GM10248 (cell line): ENCODE measurements around the gene CHD2.
"Not testable (repeated sequence)": the region's sequence is repeated elsewhere in the genome, so short reads cannot be mapped to it uniquely, and the experiment has no call there.

Experiments used
- CTCF ChIA-PET: fragments of 300-600 bp; sonication (Branson Sonifier 250); formaldehyde crosslinking; extraction: SDS; loops from one replicate; lab custom pipeline; 2021; ENCODE audit warnings: antibody characterized with exemption; lab: Yijun Ruan, JAX
- POLR2A ChIA-PET: fragments of 350-650 bp; sonication (Branson Sonifier 250); formaldehyde crosslinking; extraction: SDS; loops from one replicate; lab custom pipeline; 2020; ENCODE audit warnings: antibody characterized with exemption; lab: Yijun Ruan, JAX
- DNase-seq: peaks from one replicate; pipeline ENCODE4 v3.0.0; 2012; ENCODE audit errors: extremely low spot score
- TF ChIP-seq, protein P1 (sequence below): IDR thresholded peaks from 2 replicates; pipeline ENCODE4 v1.5.1; 2012; ENCODE audit warnings: mild to moderate bottlenecking, low read depth; ENCODE audit errors: extremely low read depth, missing control alignments, control extremely low read depth

The CHD2 gene

GRCh38 chr15:92870010-92870591, 30.0 kb upstream of the CHD2 start:
- ChIA-PET CTCF (interaction anchor here (1.1 to 3.3 kb wide), 4 partner anchors 9 to 66 kb away, joined by 3 to 17 read pairs (median 4); no protein-coding TSS in a partner anchor), POLR2A (no interaction called here)
- no peak for DNase-seq
- TF ChIP-seq, protein P1, sequence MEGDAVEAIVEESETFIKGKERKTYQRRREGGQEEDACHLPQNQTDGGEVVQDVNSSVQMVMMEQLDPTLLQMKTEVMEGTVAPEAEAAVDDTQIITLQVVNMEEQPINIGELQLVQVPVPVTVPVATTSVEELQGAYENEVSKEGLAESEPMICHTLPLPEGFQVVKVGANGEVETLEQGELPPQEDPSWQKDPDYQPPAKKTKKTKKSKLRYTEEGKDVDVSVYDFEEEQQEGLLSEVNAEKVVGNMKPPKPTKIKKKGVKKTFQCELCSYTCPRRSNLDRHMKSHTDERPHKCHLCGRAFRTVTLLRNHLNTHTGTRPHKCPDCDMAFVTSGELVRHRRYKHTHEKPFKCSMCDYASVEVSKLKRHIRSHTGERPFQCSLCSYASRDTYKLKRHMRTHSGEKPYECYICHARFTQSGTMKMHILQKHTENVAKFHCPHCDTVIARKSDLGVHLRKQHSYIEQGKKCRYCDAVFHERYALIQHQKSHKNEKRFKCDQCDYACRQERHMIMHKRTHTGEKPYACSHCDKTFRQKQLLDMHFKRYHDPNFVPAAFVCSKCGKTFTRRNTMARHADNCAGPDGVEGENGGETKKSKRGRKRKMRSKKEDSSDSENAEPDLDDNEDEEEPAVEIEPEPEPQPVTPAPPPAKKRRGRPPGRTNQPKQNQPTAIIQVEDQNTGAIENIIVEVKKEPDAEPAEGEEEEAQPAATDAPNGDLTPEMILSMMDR = no peak

- POLR2A ChIA-PET, CTCF ChIA-PET, DNase-seq: not testable (repeated sequence)
Measured at GRCh38 chr15:92872967-92873366, 27.2 kb upstream of the CHD2 start.

DNA sequence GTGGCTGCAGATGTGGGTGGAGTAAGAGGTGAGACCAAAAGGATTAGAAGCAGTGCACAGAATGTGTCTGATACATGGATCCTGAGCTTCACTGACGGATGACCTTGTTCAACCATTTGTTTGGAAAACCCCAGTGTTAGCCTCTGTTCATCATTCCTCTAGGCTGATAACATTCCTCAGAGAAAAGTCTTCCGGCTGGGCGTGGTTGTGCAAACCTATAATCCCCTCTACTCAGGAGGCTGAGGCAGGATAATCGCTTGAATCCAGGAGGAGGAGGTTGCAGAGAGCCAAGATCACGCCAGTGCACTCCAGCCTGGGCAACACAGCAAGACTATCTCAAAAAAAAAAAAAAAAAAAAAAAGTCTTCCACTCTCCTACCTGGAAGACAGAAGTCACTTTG, 23.1 kb upstream of the CHD2 start:
- no peak for DNase-seq
- ChIA-PET CTCF (interaction anchor here (0.9 to 1.6 kb wide), 4 partner anchors 13 to 45 kb away, joined by 3 to 4 read pairs (median 4); no protein-coding TSS in a partner anchor), POLR2A (no interaction called here)
- TF ChIP-seq, protein P1 = no peak

DNA sequence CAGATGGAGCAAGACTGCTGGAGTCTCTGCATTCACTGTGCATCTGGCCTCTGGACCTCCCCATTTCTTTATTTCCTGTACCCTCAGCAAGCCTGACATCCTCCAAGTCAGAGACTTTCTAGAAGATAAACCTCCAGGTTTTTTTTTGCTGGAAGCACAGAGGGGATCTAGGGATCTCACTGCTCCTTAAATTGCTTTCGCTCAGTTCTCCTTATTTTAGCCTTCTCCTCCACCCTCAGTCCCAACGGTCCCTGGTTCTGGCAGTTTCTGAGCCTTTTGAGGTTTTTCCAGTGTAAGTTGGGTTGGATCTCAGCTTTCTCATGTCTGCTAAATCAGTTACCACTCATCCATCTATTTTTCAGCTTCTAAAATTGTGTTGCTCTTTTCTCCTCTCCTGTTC, 22.7 kb upstream of the CHD2 start:
- no peak for DNase-seq
- ChIA-PET POLR2A (no interaction called here), CTCF (interaction anchor here (0.9 to 3.0 kb wide), 6 partner anchors 8 to 46 kb away, joined by 3 to 17 read pairs (median 4); no protein-coding TSS in a partner anchor)
- TF ChIP-seq, protein P1 = no peak

DNA sequence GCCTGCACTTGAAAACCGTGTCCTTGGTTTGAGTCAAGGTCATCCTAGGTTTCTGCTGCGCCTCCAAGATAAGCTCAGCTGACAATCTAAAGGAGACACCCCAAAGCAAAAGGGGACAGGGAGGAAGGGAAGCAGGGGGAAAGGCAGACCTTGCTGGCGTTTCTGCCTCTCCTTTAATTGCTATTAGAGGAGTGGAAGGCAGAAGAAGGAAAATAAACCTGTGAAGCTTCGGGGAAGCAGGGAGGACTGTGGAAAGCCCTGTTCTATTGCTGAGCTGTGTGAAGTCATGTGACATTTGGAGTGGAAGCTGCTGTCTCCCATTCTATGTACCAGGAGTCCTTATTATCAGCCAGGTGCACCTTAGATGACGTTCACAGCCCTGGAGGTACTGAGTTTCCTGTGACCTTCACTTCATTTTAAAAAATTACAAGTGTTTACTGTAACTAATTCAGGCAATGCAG, 21.5 kb upstream of the CHD2 start:
- DNase-seq = no peak
- TF ChIP-seq, protein P1 = no peak
- ChIA-PET POLR2A (no interaction called here), CTCF (interaction anchor here (1.0 to 3.0 kb wide), 6 partner anchors 9 to 81 kb away, joined by 3 to 17 read pairs (median 5); partner anchors contain the start of gene CHD2)

DNA sequence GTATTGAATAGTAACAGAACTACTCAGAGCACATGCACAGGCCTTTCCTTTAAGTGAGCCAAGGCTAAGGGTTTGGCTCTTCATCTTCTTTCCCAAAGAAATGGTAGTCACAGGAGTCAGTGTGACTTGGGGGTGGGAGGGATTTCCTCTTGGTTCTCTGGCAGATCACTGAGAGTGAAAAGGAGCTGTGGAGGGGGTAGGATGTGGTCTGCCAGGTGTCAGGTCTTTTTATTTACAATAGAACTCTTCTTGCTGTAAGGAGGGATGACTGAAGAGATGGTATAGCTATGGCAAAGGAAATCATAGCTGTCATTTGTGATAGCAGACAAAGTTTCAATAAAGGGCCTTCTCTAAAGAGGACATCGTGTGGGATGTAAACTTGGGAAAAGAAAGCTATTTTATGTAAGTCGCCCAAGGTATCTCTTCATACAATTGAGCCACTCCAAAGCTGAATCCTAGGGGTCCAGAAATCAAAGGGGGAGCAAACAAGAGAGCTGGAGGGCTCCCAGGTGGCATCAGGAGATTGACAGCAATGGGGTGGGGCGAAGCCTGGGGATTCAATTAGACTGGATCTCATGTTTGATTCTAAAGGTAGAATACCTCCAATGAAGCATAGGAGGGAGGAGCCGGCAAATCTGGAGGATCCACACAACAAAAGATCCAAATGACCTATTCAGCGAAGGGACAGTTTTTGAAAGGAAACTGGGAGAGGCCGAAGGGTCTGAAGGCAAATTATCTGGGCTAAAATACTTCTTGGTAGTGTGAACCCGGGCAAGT, 20.0 kb upstream of the CHD2 start:
- CTCF ChIA-PET = interaction anchor here (0.8 to 4.3 kb wide), 6 partner anchors 10 to 83 kb away, joined by 3 to 23 read pairs (median 5); partner anchors contain the start of gene CHD2
- no peak for DNase-seq
- TF ChIP-seq, protein P1 = no peak
- POLR2A ChIA-PET = no interaction called here

- TF ChIP-seq, protein P1 = no peak
- DNase-seq = no peak
- CTCF ChIA-PET = interaction anchor here (0.9 to 4.3 kb wide), 3 partner anchors 11 to 72 kb away, joined by 3 to 23 read pairs (median 14); no protein-coding TSS in a partner anchor
- POLR2A ChIA-PET = no interaction called here
Measured at GRCh38 chr15:92880796-92881195, 19.3 kb upstream of the CHD2 start.
